Measurements from ENCODE around the gene COBL.

COBL gene

DNA sequence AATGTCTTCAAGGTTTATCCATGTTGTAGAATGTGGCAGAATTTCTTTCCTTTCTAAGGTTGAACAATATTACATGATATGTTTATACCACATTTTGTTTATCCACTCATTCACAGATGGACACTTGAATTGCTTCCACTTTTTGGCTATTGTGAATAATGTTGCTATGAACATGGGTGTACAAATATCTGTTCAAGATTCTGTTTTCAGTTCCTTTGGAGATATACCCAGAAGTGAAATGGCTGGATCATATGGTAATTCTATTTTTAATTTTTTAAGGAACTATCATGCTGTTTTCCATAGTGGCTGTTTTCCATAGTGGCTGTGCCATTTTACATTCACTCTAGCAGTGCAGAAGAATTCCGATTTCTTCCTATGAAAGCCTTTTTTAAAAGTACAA lies 339.2 kb downstream of the COBL start:
- no peak for FAIRE-seq

DNA sequence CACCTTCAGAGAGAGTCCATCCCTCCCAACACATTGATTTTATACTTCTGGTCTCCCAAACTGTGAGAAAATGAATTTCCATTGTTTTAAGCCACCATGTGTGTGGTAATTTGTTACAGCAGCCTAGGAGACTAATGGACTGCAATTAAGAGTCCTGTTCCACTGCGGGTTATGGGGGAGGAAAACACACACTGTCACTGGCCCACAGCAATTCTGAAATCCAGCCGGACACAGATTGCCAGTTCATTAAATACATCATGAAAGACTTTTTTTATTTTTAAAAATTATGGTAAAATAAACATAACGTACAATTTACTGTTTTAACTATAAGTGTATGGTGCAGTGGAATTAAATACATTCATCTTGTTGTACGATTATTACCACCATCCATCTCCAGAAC lies 340.5 kb downstream of the COBL start:
- FAIRE-seq = no peak

DNA sequence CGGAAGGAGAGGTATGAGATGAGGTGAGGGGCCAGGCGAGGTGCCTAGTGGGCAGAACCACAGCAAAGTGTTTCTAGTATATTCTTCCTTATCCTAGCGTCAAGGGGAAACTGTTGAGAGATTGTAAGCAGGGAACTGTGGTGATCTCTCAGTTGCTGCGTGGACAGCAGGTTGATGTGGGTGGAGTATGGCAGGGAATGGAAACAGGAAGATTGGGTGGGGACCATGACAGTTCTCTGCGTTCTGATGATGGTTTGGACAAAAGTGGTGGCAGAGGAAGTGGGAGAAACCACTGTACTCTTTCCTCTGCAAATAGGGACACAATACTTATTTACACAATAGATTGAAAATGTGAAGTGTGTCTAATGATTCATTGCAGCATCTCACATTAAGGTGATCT lies 342.4 kb downstream of the COBL start:
- no peak for FAIRE-seq

DNA sequence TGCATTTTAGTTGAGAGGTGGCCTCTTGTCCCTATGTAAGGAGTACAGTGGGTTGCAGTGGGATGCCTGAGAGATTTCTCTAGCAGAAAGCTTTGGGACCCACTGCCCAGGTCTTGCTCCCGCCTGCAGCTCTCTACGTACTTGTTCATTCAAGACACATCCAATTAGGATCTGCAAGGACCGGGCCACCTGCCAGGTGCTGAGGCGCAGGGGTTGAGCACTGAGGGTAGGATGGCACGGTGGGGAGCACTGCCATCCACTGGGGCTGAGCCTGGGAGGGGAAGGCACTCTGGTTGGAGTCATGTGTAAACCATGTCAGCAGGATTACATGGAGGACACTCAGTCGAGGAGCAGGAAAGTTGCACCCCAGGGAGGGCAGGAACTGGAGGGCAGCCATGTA lies 342.8 kb downstream of the COBL start:
- FAIRE-seq = no peak

DNA sequence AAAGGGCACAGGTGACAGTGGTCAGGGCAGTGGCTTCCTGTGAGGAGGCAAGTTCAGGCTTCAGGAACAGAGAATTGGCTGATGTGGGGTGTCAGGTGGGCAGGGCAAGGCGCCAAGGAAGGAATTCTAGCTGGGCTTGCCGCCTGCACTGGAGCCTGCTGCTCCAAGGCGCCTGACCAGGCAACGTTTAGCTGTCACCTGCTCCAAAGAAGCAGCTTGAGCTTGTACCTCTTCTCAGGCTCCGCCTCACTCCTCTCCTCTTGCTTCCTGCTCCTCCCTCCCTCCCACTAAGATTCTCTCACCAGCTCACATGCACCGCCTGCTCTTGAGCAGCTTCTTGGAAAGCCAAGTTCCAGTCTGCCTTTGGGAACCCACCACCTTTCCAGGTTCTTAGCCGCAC lies 346.5 kb downstream of the COBL start:
- no peak for FAIRE-seq
